HG03571 (cell line): ENCODE measurements around the gene MDH1.
"Not testable (repeated sequence)": the region's sequence is repeated elsewhere in the genome, so short reads cannot be mapped to it uniquely, and the experiment has no call there.

ENCODE experiments used
- ATAC-seq: cut with Tn5 transposase; IDR thresholded peaks from one replicate; pipeline ENCODE4 v1.9.1; 2021; ENCODE audit not compliant: unreplicated experiment

MDH1 gene

GRCh38 chr2:63588385-63589147 is at the start of gene MDH1, which contains the start of gene WDPCP:
MDH1 (plus strand) TSS chr2:63588963; CDS start chr2:63589044, 81 bp downstream.
WDPCP (minus strand) TSS chr2:63588477; CDS start chr2:63588271, 206 bp downstream.
- ATAC-seq, result peak; percentile 90

- no peak for ATAC-seq
These were observed 49.2 kb upstream of the MDH1 start for GRCh38 chr2:63539416-63540162.

GRCh38 chr2:63544017-63544627 is 44.6 kb upstream of the MDH1 start:
- no peak for ATAC-seq

GRCh38 chr2:63545023-63545422 is 43.7 kb upstream of the MDH1 start:
- no peak for ATAC-seq

- no peak for ATAC-seq
These were observed 35.7 kb upstream of the MDH1 start for GRCh38 chr2:63553049-63553448.

GRCh38 chr2:63555299-63555698 is 33.5 kb upstream of the MDH1 start:
- ATAC-seq, result no peak

GRCh38 chr2:63555931-63556330 is 32.8 kb upstream of the MDH1 start:
- no peak for ATAC-seq

- not testable (repeated sequence) for ATAC-seq
These were observed 30.9 kb upstream of the MDH1 start for GRCh38 chr2:63557819-63558218.

GRCh38 chr2:63558922-63559321 is 29.8 kb upstream of the MDH1 start:
- not testable (repeated sequence) for ATAC-seq

- ATAC-seq, result no peak
These were observed 26.0 kb upstream of the MDH1 start for GRCh38 chr2:63562751-63563150.

- ATAC-seq, result no peak
These were observed 19.0 kb upstream of the MDH1 start for GRCh38 chr2:63569740-63570139.

GRCh38 chr2:63571291-63571690 is 17.5 kb upstream of the MDH1 start:
- no peak for ATAC-seq

- ATAC-seq, result no peak
These were observed 16.8 kb upstream of the MDH1 start for GRCh38 chr2:63572001-63572400.

- ATAC-seq, result not testable (repeated sequence)
These were observed 15.7 kb upstream of the MDH1 start for GRCh38 chr2:63573026-63573425.

- ATAC-seq, result not testable (repeated sequence)
These were observed 14.9 kb upstream of the MDH1 start for GRCh38 chr2:63573726-63574345.

GRCh38 chr2:63576546-63576945 is 12.2 kb upstream of the MDH1 start:
- no peak for ATAC-seq

- ATAC-seq, result no peak
These were observed 10.0 kb upstream of the MDH1 start for GRCh38 chr2:63578767-63579166.

- no peak for ATAC-seq
These were observed 8.0 kb upstream of the MDH1 start for GRCh38 chr2:63580651-63581297.

GRCh38 chr2:63581298-63581961 is 7.3 kb upstream of the MDH1 start:
- ATAC-seq, result no peak

GRCh38 chr2:63582873-63583272 is 5.9 kb upstream of the MDH1 start:
- no peak for ATAC-seq
